SK-N-SH (cell line): ENCODE results near the gene MRPL40. TPM values are rescaled to one million over a fixed set of nuclear protein-coding genes. Genes with fewer than 3 reads are reported as not detected.

Source experiments
- CTCF ChIA-PET: fragments of 300-600, 350-600 bp; formaldehyde crosslinking; extraction: SDS; loops from one replicate; lab custom pipeline; 2021; lab: Yijun Ruan, JAX
- POLR2A ChIA-PET: fragments of 350-600 bp; sonication (Branson Sonifier 250); formaldehyde crosslinking; extraction: SDS; loops from one replicate; lab custom pipeline; 2020; ENCODE audit warnings: antibody characterized with exemption, inconsistent platforms; lab: Yijun Ruan, JAX
- DNase-seq: peaks from one replicate; pipeline ENCODE4 v3.0.0; 2012
- H2AFZ ChIP-seq: fragments of 200-600 bp; sonication (generic); 2 replicates; pipeline ENCODE4 v1.8.1; 2016; ENCODE audit warnings: antibody characterized with exemption, mild to moderate bottlenecking, low read depth
- H3F3A ChIP-seq: fragments of 200-600 bp; sonication (generic); replicated peaks from 2 replicates; pipeline ENCODE3; 2016; ENCODE audit warnings: antibody characterized with exemption, mild to moderate bottlenecking; ENCODE audit not compliant: insufficient read depth
- H3K27ac ChIP-seq, 2 experiments: fragments of 200-500 bp in 1 of 2; fragments of 200-600 bp in 1 of 2; sonication (Bioruptor generic) in 1 of 2; sonication (generic), shearing (Covaris generic) in 1 of 2; 2 replicates each; pipeline versions ENCODE4 v1.5.1 to v1.6.1; 2014 to 2016; ENCODE audit warnings: low read depth in 2 of 2, inconsistent platforms in 1 of 2, low read length in 1 of 2, mild to moderate bottlenecking in 1 of 2, mixed read lengths in 1 of 2
- H3K27me3 ChIP-seq: fragments of 200-600 bp; sonication (generic), shearing (Covaris generic); 2 replicates; pipeline ENCODE4 v1.6.1; 2016; ENCODE audit warnings: mixed run types; ENCODE audit not compliant: insufficient read depth
- H3K36me3 ChIP-seq, 2 experiments: fragments of 200-500 bp in 1 of 2; fragments of 200-600 bp in 1 of 2; sonication (Bioruptor generic) in 1 of 2; sonication (generic) in 1 of 2; replicated peaks in 1 of 2; 2 replicates each; pipeline versions ENCODE3 to v1.5.1; 2014 to 2016; ENCODE audit warnings: low read length in 1 of 2, mild to moderate bottlenecking in 1 of 2; ENCODE audit not compliant: insufficient read depth in 2 of 2, control insufficient read depth in 1 of 2
- H3K4me1 ChIP-seq, 2 experiments: fragments of 200-500 bp in 1 of 2; fragments of 200-600 bp in 1 of 2; sonication (Bioruptor generic) in 1 of 2; sonication (generic), shearing (Covaris generic) in 1 of 2; 2 replicates each; pipeline versions ENCODE4 v1.5.1 to v1.6.1; 2014 to 2016; ENCODE audit warnings: low read depth in 1 of 2, low read length in 1 of 2, mixed run types in 1 of 2; ENCODE audit not compliant: insufficient read depth in 2 of 2, control insufficient read depth in 1 of 2
- H3K4me2 ChIP-seq: fragments of 200-600 bp; sonication (generic), shearing (Covaris generic); 2 replicates; pipeline ENCODE4 v1.6.1; 2017; ENCODE audit warnings: mixed run types
- H3K4me3 ChIP-seq, 2 experiments: fragments of 200-500 bp in 1 of 2; fragments of 200-600 bp in 1 of 2; sonication (Bioruptor generic) in 1 of 2; sonication (generic), shearing (Covaris generic) in 1 of 2; 2 replicates each; pipeline versions ENCODE4 v1.5.1 to v1.8.1; 2014 to 2016; ENCODE audit warnings: low read depth in 2 of 2, inconsistent platforms in 1 of 2, low read length in 1 of 2, mild to moderate bottlenecking in 1 of 2, mixed read lengths in 1 of 2, moderate library complexity in 1 of 2
- H3K79me2 ChIP-seq: fragments of 200-600 bp; sonication (generic); 2 replicates; pipeline ENCODE4 v1.8.1; 2017; ENCODE audit warnings: mild to moderate bottlenecking; ENCODE audit not compliant: insufficient read depth
- H3K9ac ChIP-seq: fragments of 200-600 bp; sonication (generic); 2 replicates; pipeline ENCODE4 v1.6.1; 2017; ENCODE audit warnings: mixed run types
- H3K9me2 ChIP-seq: fragments of 200-600 bp; sonication (generic); 2 replicates; pipeline ENCODE4 v1.6.1; 2017; ENCODE audit warnings: mixed run types
- H3K9me3 ChIP-seq: fragments of 200-600 bp; sonication (generic); 2 replicates; pipeline ENCODE4 v1.6.1; 2017; ENCODE audit warnings: mixed run types, mild to moderate bottlenecking, moderate library complexity
- H4K20me1 ChIP-seq: fragments of 200-600 bp; sonication (generic); 2 replicates; pipeline ENCODE4 v1.6.1; 2017; ENCODE audit warnings: mild to moderate bottlenecking, mixed run types; ENCODE audit not compliant: insufficient read depth
- ELF1 ChIP-seq: IDR thresholded peaks from 2 replicates; pipeline ENCODE4 v1.4.0; 2012
- EZH2phosphoT487 ChIP-seq: fragments of 200-600 bp; sonication (generic); IDR thresholded peaks from 2 replicates; pipeline ENCODE4 v1.6.1; 2017; ENCODE audit warnings: low read depth, mixed run types, mild to moderate bottlenecking, antibody characterized with exemption, moderate library complexity, borderline replicate concordance
- FOXM1 ChIP-seq: IDR thresholded peaks from 2 replicates; pipeline ENCODE4 v1.4.0; 2012; ENCODE audit warnings: low read depth, mild to moderate bottlenecking
- MEF2A ChIP-seq: IDR thresholded peaks from 2 replicates; pipeline ENCODE4 v1.4.0; 2012; ENCODE audit warnings: low read depth, borderline replicate concordance
- NFIC ChIP-seq: IDR thresholded peaks from 2 replicates; pipeline ENCODE4 v1.4.0; 2012; ENCODE audit warnings: borderline replicate concordance
- NRF1 ChIP-seq: IDR thresholded peaks from 2 replicates; pipeline ENCODE4 v1.6.1; 2012; ENCODE audit warnings: low read depth, mild to moderate bottlenecking, low read length
- RAD21 ChIP-seq: IDR thresholded peaks from 2 replicates; pipeline ENCODE4 v1.6.1; 2012; ENCODE audit warnings: mild to moderate bottlenecking, low read length
- RFX5 ChIP-seq: IDR thresholded peaks from 2 replicates; pipeline ENCODE4 v1.6.1; 2012; ENCODE audit warnings: mild to moderate bottlenecking, improper control_type of control experiment, low read length
- RXRA ChIP-seq: IDR thresholded peaks from 2 replicates; pipeline ENCODE4 v1.4.0; 2012; ENCODE audit warnings: low read depth, mild to moderate bottlenecking, borderline replicate concordance
- SIN3A ChIP-seq: IDR thresholded peaks from 2 replicates; pipeline ENCODE4 v1.6.1; 2012; ENCODE audit warnings: low read depth, mild to moderate bottlenecking, low read length, moderate library complexity, borderline replicate concordance
- YY1 ChIP-seq: IDR thresholded peaks from 2 replicates; pipeline ENCODE4 v1.4.0; 2012; ENCODE audit warnings: low read depth, mild to moderate bottlenecking
- WGBS: methylation state at CpG from one replicate; pipeline ENCODE4 v1.1.6; 2017; ENCODE audit warnings: low lambda C conversion rate; 5-methylcytosine and 5-hydroxymethylcytosine counted together
- polyA plus RNA-seq, 3 experiments: library from polyadenylated mRNA; depleted of rRNA; stranded (reverse); fragments of >200 nt; gene quantifications; 2 replicates each; pipeline ENCODE4 v1.2.3, GENCODE V29; 2012
- TF ChIP-seq, protein P1 (sequence below): fragments of 150-350 bp; IDR thresholded peaks from 2 replicates; pipeline ENCODE4 v1.6.1; 2016; ENCODE audit warnings: mild to moderate bottlenecking, low read depth, low read length
- TF ChIP-seq, protein P2 (sequence below): IDR thresholded peaks from 2 replicates; pipeline ENCODE4 v1.4.0; 2012; ENCODE audit warnings: low read depth

The MRPL40 gene
- polyA plus RNA-seq, 1 of the 3 experiments (the other 2 are of a cell fraction), result 34.9 TPM

DNA sequence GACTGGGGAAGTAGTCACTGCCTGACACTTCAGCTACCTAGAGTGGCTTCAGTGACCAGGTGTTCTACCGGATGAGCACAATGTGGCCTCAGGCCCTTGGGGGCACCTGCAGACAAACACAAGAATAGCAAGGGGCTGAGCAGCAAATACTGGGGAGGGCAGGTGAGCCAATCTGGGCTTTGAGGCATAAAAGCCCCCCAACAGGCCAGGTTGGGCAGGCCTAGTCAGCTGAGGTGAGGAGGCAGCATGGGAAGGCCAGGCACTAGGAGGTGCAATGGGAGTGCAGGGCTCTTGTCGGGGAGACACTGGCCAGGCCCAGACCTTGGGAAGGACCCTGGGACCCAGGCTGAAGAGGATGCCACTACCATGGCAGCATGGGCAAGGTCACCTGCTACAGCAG lies 37.7 kb downstream of the MRPL40 start:
- no peak overlapping the region for H3K4me2 ChIP-seq
- POLR2A ChIA-PET, result no interaction called here
- CTCF ChIA-PET, result no interaction called here
- no peaks in the 10 kb centered on the region for H3F3A ChIP-seq
- H3K9me3 ChIP-seq, result no peaks in the 10 kb centered on the region
- H3K36me3 ChIP-seq, result peaks cover 56 to 89% of the 10 kb centered on the region in 2 experiments
- H3K9me2 ChIP-seq, result no peaks in the 10 kb centered on the region
- DNase-seq, result no peak
- H3K27me3 ChIP-seq, result no peaks in the 10 kb centered on the region
- H3K4me3 ChIP-seq, result no peak overlapping the region
- H4K20me1 ChIP-seq, result peaks cover 29% of the 10 kb centered on the region
- H2AFZ ChIP-seq, result no peak overlapping the region
- peaks cover 35% of the 10 kb centered on the region for H3K79me2 ChIP-seq
- H3K4me1 ChIP-seq, result peaks cover 0 to 3% of the 10 kb centered on the region in 2 experiments; a peak in 1 of 4 replicates
- H3K9ac ChIP-seq, result no peak overlapping the region
- no peak for TF ChIP-seq FOXM1
- TF ChIP-seq RXRA, result no peak
- TF ChIP-seq RAD21, result no peak
- TF ChIP-seq NFIC, result no peak
- no peak for TF ChIP-seq NRF1
- TF ChIP-seq SIN3A, result no peak
- TF ChIP-seq YY1, result no peak
- no peak for TF ChIP-seq MEF2A
- no peak overlapping the region for H3K27ac ChIP-seq
- WGBS, result 100% methylated on average over 2 of the region's 2 CpGs

DNA sequence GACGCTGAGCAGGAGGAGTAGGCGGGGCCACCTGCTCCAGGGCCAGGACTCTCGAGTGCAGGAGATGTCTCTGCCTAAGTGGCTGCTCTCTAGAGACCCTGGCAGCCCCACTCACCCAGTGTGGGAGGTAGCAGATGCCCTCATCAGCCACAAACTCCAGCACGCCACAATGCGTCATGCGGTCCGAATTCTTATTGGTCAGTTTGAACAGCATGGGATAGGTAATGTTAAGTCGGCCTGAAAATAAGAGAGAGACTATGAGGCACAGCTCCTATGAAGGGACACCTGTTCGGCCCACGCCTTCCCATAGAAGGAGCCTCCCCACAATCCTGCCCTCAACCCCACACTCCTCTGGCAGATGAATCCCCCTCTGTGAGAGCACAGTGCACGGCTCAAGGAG lies 39.2 kb downstream of the MRPL40 start:
- peaks cover 45% of the 10 kb centered on the region for H4K20me1 ChIP-seq

More for the DNA sequence above, 39.2 kb downstream of the MRPL40 start:
- H3K4me1 ChIP-seq, result no peaks in the 10 kb centered on the region; a peak in 1 of 4 replicates
- no peak overlapping the region for H3K9ac ChIP-seq
- CTCF ChIA-PET, result interaction anchor here (0.7 to 2.4 kb wide), 2 partner anchors 13 to 158 kb away, joined by 3 to 11 read pairs; no protein-coding TSS in a partner anchor
- POLR2A ChIA-PET, result no interaction called here
- H3K27ac ChIP-seq, result no peak overlapping the region
- over 99% methylated on average over 11 of the region's 11 CpGs for WGBS
- peaks cover 52 to 82% of the 10 kb centered on the region in 2 experiments for H3K36me3 ChIP-seq
- TF ChIP-seq, protein P1, sequence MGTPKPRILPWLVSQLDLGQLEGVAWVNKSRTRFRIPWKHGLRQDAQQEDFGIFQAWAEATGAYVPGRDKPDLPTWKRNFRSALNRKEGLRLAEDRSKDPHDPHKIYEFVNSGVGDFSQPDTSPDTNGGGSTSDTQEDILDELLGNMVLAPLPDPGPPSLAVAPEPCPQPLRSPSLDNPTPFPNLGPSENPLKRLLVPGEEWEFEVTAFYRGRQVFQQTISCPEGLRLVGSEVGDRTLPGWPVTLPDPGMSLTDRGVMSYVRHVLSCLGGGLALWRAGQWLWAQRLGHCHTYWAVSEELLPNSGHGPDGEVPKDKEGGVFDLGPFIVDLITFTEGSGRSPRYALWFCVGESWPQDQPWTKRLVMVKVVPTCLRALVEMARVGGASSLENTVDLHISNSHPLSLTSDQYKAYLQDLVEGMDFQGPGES, result no peak
- TF ChIP-seq RAD21, result no peak
- TF ChIP-seq, protein P2, sequence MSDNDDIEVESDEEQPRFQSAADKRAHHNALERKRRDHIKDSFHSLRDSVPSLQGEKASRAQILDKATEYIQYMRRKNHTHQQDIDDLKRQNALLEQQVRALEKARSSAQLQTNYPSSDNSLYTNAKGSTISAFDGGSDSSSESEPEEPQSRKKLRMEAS, result no peak
- TF ChIP-seq EZH2phosphoT487, result no peak
- no peak for TF ChIP-seq RFX5
- TF ChIP-seq ELF1, result no peak
- DNase-seq, result no peak
- no peak overlapping the region for H3K4me3 ChIP-seq
- H3K9me2 ChIP-seq, result no peaks in the 10 kb centered on the region
- H2AFZ ChIP-seq, result no peak overlapping the region
- H3K79me2 ChIP-seq, result peaks cover 50% of the 10 kb centered on the region
- no peaks in the 10 kb centered on the region for H3K9me3 ChIP-seq
- no peak overlapping the region for H3K4me2 ChIP-seq
- H3F3A ChIP-seq, result no peaks in the 10 kb centered on the region
- no peaks in the 10 kb centered on the region for H3K27me3 ChIP-seq
